Pulmonary artery endothelial cell (primary cell): ENCODE data around the gene PPP1R7. TPM values are rescaled to one million over a fixed set of nuclear protein-coding genes. Genes with fewer than 3 reads are reported as not detected.

Experiments used
- DNase-seq: peaks from one replicate; pipeline ENCODE4 v3.0.0-alpha.2; 2011; ENCODE audit warnings: low read depth, low spot score
- total RNA-seq: library from RNA; depleted of rRNA; stranded (reverse); fragments of >200 nt; gene quantifications from 2 replicates; pipeline ENCODE4 v1.2.3, GENCODE V29; 2014

Gene PPP1R7
- total RNA-seq, 1 donor from 2014 or later, result 45.9 TPM

- no peak for DNase-seq
These were observed 11.5 kb downstream of the PPP1R7 start for GRCh38 chr2:241161646-241162281.

- DNase-seq, result no peak
These were observed 13.4 kb downstream of the PPP1R7 start for GRCh38 chr2:241163601-241164118.

- DNase-seq, result no peak
These were observed 18.1 kb downstream of the PPP1R7 start for GRCh38 chr2:241168366-241168765.

GRCh38 chr2:241173557-241173956 is 23.3 kb downstream of the PPP1R7 start:
- no peak for DNase-seq

- DNase-seq, result no peak
These were observed 27.5 kb downstream of the PPP1R7 start for GRCh38 chr2:241177526-241178334.

- no peak for DNase-seq
These were observed 28.7 kb downstream of the PPP1R7 start for GRCh38 chr2:241178961-241179360.

- no peak for DNase-seq
These were observed 29.6 kb downstream of the PPP1R7 start for GRCh38 chr2:241179899-241180298.

- DNase-seq, result no peak
These were observed 30.2 kb downstream of the PPP1R7 start for GRCh38 chr2:241180495-241180894.

GRCh38 chr2:241182126-241182525 is 31.9 kb downstream of the PPP1R7 start:
- DNase-seq, result no peak

GRCh38 chr2:241182531-241183133 is 32.4 kb downstream of the PPP1R7 start:
- DNase-seq, result no peak

GRCh38 chr2:241183221-241183620 is 33.0 kb downstream of the PPP1R7 start:
- DNase-seq, result no peak

- DNase-seq, result no peak
These were observed 34.6 kb downstream of the PPP1R7 start for GRCh38 chr2:241184901-241185300.

GRCh38 chr2:241185961-241186360 is 35.7 kb downstream of the PPP1R7 start:
- DNase-seq, result no peak

GRCh38 chr2:241187101-241187917 is 37.0 kb downstream of the PPP1R7 start:
- DNase-seq, result no peak

GRCh38 chr2:241187918-241188234 is 37.6 kb downstream of the PPP1R7 start:
- DNase-seq, result no peak

GRCh38 chr2:241188361-241189092 is 38.3 kb downstream of the PPP1R7 start, which contains the start of gene ANO7:
ANO7 (plus strand) TSS chr2:241188677; CDS start chr2:241190064, 1,387 bp downstream.
- no peak for DNase-seq

- DNase-seq, result no peak
These were observed 39.0 kb downstream of the PPP1R7 start for GRCh38 chr2:241189093-241189855.

- DNase-seq, result no peak
These were observed 39.6 kb downstream of the PPP1R7 start for GRCh38 chr2:241189856-241190201.

GRCh38 chr2:241190291-241190981 is 40.2 kb downstream of the PPP1R7 start:
- DNase-seq, result no peak

- DNase-seq, result no peak
These were observed 40.8 kb downstream of the PPP1R7 start for GRCh38 chr2:241191081-241191480.
